GM06990 (cell line): ENCODE data around the gene EIF2B2.
A peak's percentile ranks its signal among the peaks of the same experiment; 100 is the strongest.

ENCODE experiments used
- DNase-seq: peaks from one replicate; pipeline ENCODE4 v3.0.0-alpha.2; 2011; ENCODE audit not compliant: insufficient read length; ENCODE audit errors: extremely low read depth
- H3K27me3 ChIP-seq: replicated peaks from 2 replicates; pipeline ENCODE4 v1.6.0; 2011; ENCODE audit warnings: low read length; ENCODE audit not compliant: control insufficient read depth, insufficient read depth
- H3K36me3 ChIP-seq: 2 replicates; pipeline ENCODE4 v1.5.1; 2011; ENCODE audit warnings: low read length; ENCODE audit not compliant: control insufficient read depth, insufficient read depth
- H3K4me3 ChIP-seq: replicated peaks from 2 replicates; pipeline ENCODE4 v1.5.1; 2011; ENCODE audit warnings: low read depth, mild to moderate bottlenecking, control low read depth, low read length
- CTCF ChIP-seq: IDR thresholded peaks from 2 replicates; pipeline ENCODE4 v1.5.1; 2011; ENCODE audit warnings: low read length, control low read depth, mild to moderate bottlenecking, inconsistent platforms; ENCODE audit not compliant: insufficient read depth, poor library complexity, severe bottlenecking

Gene EIF2B2

GRCh38 chr14:75049136-75049535 lies 46.4 kb downstream of the EIF2B2 start:
- Histone ChIP-seq H3K4me3 (no peak overlapping the region), H3K27me3 (no peaks in the 10 kb centered on the region), H3K36me3 (no peaks in the 10 kb centered on the region)
- DNase-seq, result no peak
- no peak for TF ChIP-seq CTCF

GRCh38 chr14:75049731-75050201 lies 47.0 kb downstream of the EIF2B2 start:
- Histone ChIP-seq H3K4me3 (no peak overlapping the region), H3K27me3 (no peaks in the 10 kb centered on the region), H3K36me3 (no peaks in the 10 kb centered on the region)
- no peak for TF ChIP-seq CTCF
- DNase-seq, result no peak

- DNase-seq, result peak; percentile 87
- Histone ChIP-seq H3K4me3 (peak within 1 kb of the TSS; percentile 75), H3K27me3 (no peaks in the 10 kb centered on the region), H3K36me3 (no peaks in the 10 kb centered on the region)
- peak; percentile 3 for TF ChIP-seq CTCF
Measured at GRCh38 chr14:75050852-75051555, 48.3 kb downstream of the EIF2B2 start, which contains the start of gene MLH3. Gene MLH3 (minus strand): TSS chr14:75051467. CDS start chr14:75049655, 1,812 bp downstream.

- Histone ChIP-seq H3K27me3 (no peaks in the 10 kb centered on the region), H3K4me3 (peak overlapping the region; percentile 75), H3K36me3 (no peaks in the 10 kb centered on the region)
- DNase-seq, result no peak
- TF ChIP-seq CTCF, result no peak
Measured at GRCh38 chr14:75051556-75051899, 48.8 kb downstream of the EIF2B2 start.

GRCh38 chr14:75053396-75054291 lies 50.9 kb downstream of the EIF2B2 start:
- DNase-seq, result no peak
- TF ChIP-seq CTCF, result no peak
- no peak overlapping the region for H3K4me3 ChIP-seq
- H3K27me3 ChIP-seq, result no peaks in the 10 kb centered on the region
- no peaks in the 10 kb centered on the region for H3K36me3 ChIP-seq
